ENCODE results near the gene ATP1A1. TPM values are rescaled to one million over a fixed set of nuclear protein-coding genes. Genes with fewer than 3 reads are reported as not detected.

Gene ATP1A1
- total RNA-seq, 1 donor from 2014 or later = 358 TPM

GRCh38 chr1:116340506-116341231 lies 32.4 kb upstream of the ATP1A1 start:
- peak in 1 of 2 donors; percentile 83 for TF ChIP-seq POLR2AphosphoS5 (IDR thresholded peaks at IDR 0.05; ENCODE audit: insufficient read depth in 1 of 2, low read depth in 1 of 2)
- no peak for TF ChIP-seq CTCF (IDR thresholded peaks at IDR 0.05)
- no peak for TF ChIP-seq POLR2A (IDR thresholded peaks at IDR 0.05)
- Histone ChIP-seq H3K36me3 (no peaks in the 10 kb centered on the region), H3K27ac (no peak overlapping the region), H3K4me3 (no peak overlapping the region), H3K9me3 (no peaks in the 10 kb centered on the region), H3K4me1 (no peaks in the 10 kb centered on the region), H3K27me3 (no peaks in the 10 kb centered on the region)
- DNase-seq (ENCODE audit: extremely low spot score in 2 of 2) = no peak
- intact Hi-C loops (cut with DNase I) = no loop called here

- TF ChIP-seq POLR2A (IDR thresholded peaks at IDR 0.05) = no peak
- TF ChIP-seq CTCF (IDR thresholded peaks at IDR 0.05) = no peak
- TF ChIP-seq POLR2AphosphoS5 (IDR thresholded peaks at IDR 0.05; ENCODE audit: insufficient read depth in 1 of 2, low read depth in 1 of 2) = no peak
- H3K4me1 ChIP-seq = no peaks in the 10 kb centered on the region
- no peaks in the 10 kb centered on the region for H3K27me3 ChIP-seq
- DNase-seq (ENCODE audit: extremely low spot score in 2 of 2) = no peak
- H3K36me3 ChIP-seq = no peaks in the 10 kb centered on the region
- intact Hi-C loops (cut with DNase I) = no loop called here
- no peaks in the 10 kb centered on the region for H3K9me3 ChIP-seq
- H3K4me3 ChIP-seq = no peak overlapping the region
- H3K27ac ChIP-seq = no peak overlapping the region
Observed at GRCh38 chr1:116343019-116343418, 30.0 kb upstream of the ATP1A1 start.

- H3K4me1 ChIP-seq = no peaks in the 10 kb centered on the region
Observed at GRCh38 chr1:116345011-116345410, 28.0 kb upstream of the ATP1A1 start.

GRCh38 chr1:116345843-116346242 lies 27.2 kb upstream of the ATP1A1 start:
- no peaks in the 10 kb centered on the region for H3K4me1 ChIP-seq
- intact Hi-C loops (cut with DNase I) = no loop called here
- H3K36me3 ChIP-seq = no peaks in the 10 kb centered on the region
- no peak for DNase-seq (ENCODE audit: extremely low spot score in 2 of 2)
- TF ChIP-seq POLR2AphosphoS5 (IDR thresholded peaks at IDR 0.05; ENCODE audit: insufficient read depth in 1 of 2, low read depth in 1 of 2) (no peak), POLR2A (IDR thresholded peaks at IDR 0.05) (no peak), CTCF (IDR thresholded peaks at IDR 0.05) (no peak)
- H3K9me3 ChIP-seq = no peaks in the 10 kb centered on the region
- no peak overlapping the region for H3K4me3 ChIP-seq
- no peak overlapping the region for H3K27ac ChIP-seq
- H3K27me3 ChIP-seq = no peaks in the 10 kb centered on the region

More at GRCh38 chr1:116345011-116345410, 28.0 kb upstream of the ATP1A1 start:
- Histone ChIP-seq H3K9me3 (no peaks in the 10 kb centered on the region), H3K36me3 (no peaks in the 10 kb centered on the region), H3K27ac (no peak overlapping the region), H3K4me3 (no peak overlapping the region), H3K27me3 (no peaks in the 10 kb centered on the region)
- no peak for DNase-seq (ENCODE audit: extremely low spot score in 2 of 2)
- TF ChIP-seq POLR2A (IDR thresholded peaks at IDR 0.05) (no peak), POLR2AphosphoS5 (IDR thresholded peaks at IDR 0.05; ENCODE audit: insufficient read depth in 1 of 2, low read depth in 1 of 2) (no peak), CTCF (IDR thresholded peaks at IDR 0.05) (no peak)
- intact Hi-C loops (cut with DNase I) = no loop called here

GRCh38 chr1:116346943-116347673 lies 25.9 kb upstream of the ATP1A1 start:
- DNase-seq (ENCODE audit: extremely low spot score in 2 of 2) = no peak
- Histone ChIP-seq H3K36me3 (no peaks in the 10 kb centered on the region), H3K27ac (no peak overlapping the region), H3K9me3 (no peaks in the 10 kb centered on the region), H3K27me3 (no peaks in the 10 kb centered on the region), H3K4me1 (no peaks in the 10 kb centered on the region), H3K4me3 (no peak overlapping the region)
- no peak for TF ChIP-seq POLR2A (IDR thresholded peaks at IDR 0.05)
- no peak for TF ChIP-seq CTCF (IDR thresholded peaks at IDR 0.05)
- no peak for TF ChIP-seq POLR2AphosphoS5 (IDR thresholded peaks at IDR 0.05; ENCODE audit: insufficient read depth in 1 of 2, low read depth in 1 of 2)
- intact Hi-C loops (cut with DNase I) = no loop called here

All from vagina (tissue), 2 donors.